ENCODE data around the gene FKBP1B.
A peak's percentile ranks its signal among the peaks of the same experiment; 100 is the strongest.
"Not testable (repeated sequence)": the region's sequence is repeated elsewhere in the genome, so short reads cannot be mapped to it uniquely, and the experiment has no call there.

FKBP1B gene

GRCh38 chr2:24024996-24025663, 24.4 kb upstream of the FKBP1B start:
- Histone ChIP-seq H3K36me3 (replicated peaks) (peaks cover 9% of the 10 kb centered on the region), H3K27ac (no peak overlapping the region), H3K27me3 (replicated peaks) (no peaks in the 10 kb centered on the region), H3K4me3 (ENCODE audit: low read depth, low read length) (no peak overlapping the region)
- no peak for DNase-seq
- in situ Hi-C loops (cut with HindIII; ENCODE audit: low pct_ligation_motif_present, low sequenced_read_pairs) = no loop called here
- TF ChIP-seq, protein P1, sequence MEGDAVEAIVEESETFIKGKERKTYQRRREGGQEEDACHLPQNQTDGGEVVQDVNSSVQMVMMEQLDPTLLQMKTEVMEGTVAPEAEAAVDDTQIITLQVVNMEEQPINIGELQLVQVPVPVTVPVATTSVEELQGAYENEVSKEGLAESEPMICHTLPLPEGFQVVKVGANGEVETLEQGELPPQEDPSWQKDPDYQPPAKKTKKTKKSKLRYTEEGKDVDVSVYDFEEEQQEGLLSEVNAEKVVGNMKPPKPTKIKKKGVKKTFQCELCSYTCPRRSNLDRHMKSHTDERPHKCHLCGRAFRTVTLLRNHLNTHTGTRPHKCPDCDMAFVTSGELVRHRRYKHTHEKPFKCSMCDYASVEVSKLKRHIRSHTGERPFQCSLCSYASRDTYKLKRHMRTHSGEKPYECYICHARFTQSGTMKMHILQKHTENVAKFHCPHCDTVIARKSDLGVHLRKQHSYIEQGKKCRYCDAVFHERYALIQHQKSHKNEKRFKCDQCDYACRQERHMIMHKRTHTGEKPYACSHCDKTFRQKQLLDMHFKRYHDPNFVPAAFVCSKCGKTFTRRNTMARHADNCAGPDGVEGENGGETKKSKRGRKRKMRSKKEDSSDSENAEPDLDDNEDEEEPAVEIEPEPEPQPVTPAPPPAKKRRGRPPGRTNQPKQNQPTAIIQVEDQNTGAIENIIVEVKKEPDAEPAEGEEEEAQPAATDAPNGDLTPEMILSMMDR (IDR thresholded peaks at IDR 0.05; ENCODE audit: low read depth, low read length, missing control alignments) = no peak

DNA sequence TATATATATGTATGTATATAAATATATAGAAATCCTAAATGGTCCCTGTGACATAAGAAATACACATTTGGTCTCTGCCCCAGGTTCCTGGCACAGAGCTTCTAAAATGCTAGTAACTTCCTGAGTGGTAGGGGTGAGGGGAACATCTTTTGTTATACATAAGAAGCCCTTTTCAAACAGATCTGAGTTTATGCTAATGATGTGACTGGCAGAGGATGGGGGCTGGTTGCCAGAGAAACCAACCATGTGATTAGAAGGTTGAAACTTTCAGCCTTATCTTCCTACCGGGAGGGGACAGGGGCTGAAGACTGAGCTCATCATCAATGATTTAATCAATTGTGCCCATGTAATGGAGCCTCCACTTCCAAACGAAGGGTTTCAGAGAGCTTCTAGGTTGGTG, 23.3 kb upstream of the FKBP1B start:
- Histone ChIP-seq H3K27ac (no peak overlapping the region), H3K4me3 (ENCODE audit: low read depth, low read length) (no peak overlapping the region), H3K36me3 (replicated peaks) (peaks cover 19% of the 10 kb centered on the region), H3K27me3 (replicated peaks) (no peaks in the 10 kb centered on the region)
- TF ChIP-seq, protein P1 (IDR thresholded peaks at IDR 0.05; ENCODE audit: low read depth, low read length, missing control alignments) = no peak
- in situ Hi-C loops (cut with HindIII; ENCODE audit: low pct_ligation_motif_present, low sequenced_read_pairs) = no loop called here
- DNase-seq = no peak

DNA sequence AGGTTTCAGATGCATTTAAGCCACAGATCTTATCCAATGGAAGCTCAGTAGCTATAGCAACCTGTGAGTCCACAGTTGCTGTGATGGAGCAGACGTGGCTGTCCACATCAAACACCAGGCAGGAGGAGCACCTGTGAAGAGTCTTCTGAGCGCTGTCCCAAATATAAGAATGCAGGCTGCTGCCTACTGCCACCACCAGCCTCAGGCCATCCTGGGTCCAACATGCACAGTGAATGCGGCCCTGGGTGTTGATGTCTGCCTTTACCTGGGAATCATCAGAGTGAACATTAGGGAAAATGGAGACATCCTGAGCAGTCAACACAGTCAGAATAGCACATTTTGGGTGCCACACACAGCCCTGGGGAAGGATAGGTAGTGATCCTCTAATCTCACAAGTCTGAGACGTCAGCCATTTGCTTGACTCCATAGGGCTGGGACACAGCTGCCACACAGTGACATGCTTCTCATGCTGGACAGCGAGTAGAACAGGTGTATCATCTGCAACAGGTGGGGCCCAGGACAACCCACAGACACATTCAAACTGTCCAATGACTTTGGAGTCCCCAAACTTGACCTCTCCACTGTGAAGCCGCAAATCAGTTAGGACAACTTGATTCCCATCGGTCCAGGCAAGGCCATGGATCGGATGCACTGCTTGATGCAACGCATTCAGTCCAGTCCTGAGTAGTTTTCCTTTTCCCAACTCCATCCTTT, 10.6 kb upstream of the FKBP1B start:
- Histone ChIP-seq H3K27ac (no peak overlapping the region), H3K27me3 (replicated peaks) (no peaks in the 10 kb centered on the region), H3K36me3 (replicated peaks) (peaks cover 14% of the 10 kb centered on the region), H3K4me3 (ENCODE audit: low read depth, low read length) (no peak overlapping the region)
- TF ChIP-seq, protein P1 (IDR thresholded peaks at IDR 0.05; ENCODE audit: low read depth, low read length, missing control alignments) = no peak
- in situ Hi-C loops (cut with HindIII; ENCODE audit: low pct_ligation_motif_present, low sequenced_read_pairs) = no loop called here
- no peak for DNase-seq

DNA sequence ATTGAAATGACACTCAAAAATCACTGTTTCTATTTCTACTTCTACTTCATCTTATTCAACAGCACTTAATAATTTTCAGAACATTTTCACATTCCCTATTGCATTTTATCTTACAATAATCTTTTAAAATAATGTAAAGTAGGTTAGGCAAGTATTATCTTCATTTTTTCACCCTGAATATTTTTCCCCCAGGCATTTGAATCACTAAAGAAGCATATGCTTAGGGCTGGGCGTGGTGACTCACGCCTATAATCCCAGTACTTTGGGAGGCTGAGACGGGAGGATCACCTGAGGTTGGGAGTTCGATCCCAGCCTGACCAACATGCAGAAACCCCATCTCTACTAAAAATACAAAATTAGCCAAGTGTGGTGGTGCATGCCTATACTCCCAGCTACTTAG, 9.0 kb upstream of the FKBP1B start:
- no peak for DNase-seq
- Histone ChIP-seq H3K36me3 (replicated peaks) (peaks cover 14% of the 10 kb centered on the region), H3K27me3 (replicated peaks) (no peaks in the 10 kb centered on the region), H3K4me3 (ENCODE audit: low read depth, low read length) (no peak overlapping the region), H3K27ac (no peak overlapping the region)
- in situ Hi-C loops (cut with HindIII; ENCODE audit: low pct_ligation_motif_present, low sequenced_read_pairs) = no loop called here
- TF ChIP-seq, protein P1 (IDR thresholded peaks at IDR 0.05; ENCODE audit: low read depth, low read length, missing control alignments) = no peak

- H3K36me3 ChIP-seq (replicated peaks); H3K4me3 ChIP-seq (ENCODE audit: low read depth, low read length); H3K27me3 ChIP-seq (replicated peaks); DNase-seq; in situ Hi-C loops (cut with HindIII; ENCODE audit: low pct_ligation_motif_present, low sequenced_read_pairs); H3K27ac ChIP-seq: not testable (repeated sequence)
Measured at GRCh38 chr2:24043133-24043532, 6.4 kb upstream of the FKBP1B start.

- in situ Hi-C loops (cut with HindIII; ENCODE audit: low pct_ligation_motif_present, low sequenced_read_pairs) = no loop called here
- Histone ChIP-seq H3K27me3 (replicated peaks) (no peaks in the 10 kb centered on the region), H3K27ac (no peak overlapping the region), H3K36me3 (replicated peaks) (no peaks in the 10 kb centered on the region), H3K4me3 (ENCODE audit: low read depth, low read length) (peak overlapping the region; percentile 83)
- TF ChIP-seq, protein P1 (IDR thresholded peaks at IDR 0.05; ENCODE audit: low read depth, low read length, missing control alignments) = no peak
- no peak for DNase-seq
Measured at GRCh38 chr2:24045511-24046508, 3.7 kb upstream of the FKBP1B start.
